Activated CD8-positive, alpha-beta memory T cell treated with anti-CD3 and anti-CD28 coated beads, Interleukin-2, amount 50 U/mL, for 4 hours (primary cell): ENCODE measurements around the gene CMTM6.
"Not testable (repeated sequence)": the region's sequence is repeated elsewhere in the genome, so short reads cannot be mapped to it uniquely, and the experiment has no call there.

Source experiments
- DNase-seq: peaks from one replicate; pipeline ENCODE4 v3.0.0-alpha.2; 2020

Gene CMTM6

GRCh38 chr3:32440611-32441350, 61.9 kb downstream of the CMTM6 start:
- DNase-seq: no peak

GRCh38 chr3:32439421-32439820, 63.2 kb downstream of the CMTM6 start:
- DNase-seq: not testable (repeated sequence)

- DNase-seq: no peak
These were observed 63.9 kb downstream of the CMTM6 start for GRCh38 chr3:32438596-32439344.

GRCh38 chr3:32437896-32438295, 64.8 kb downstream of the CMTM6 start:
- no peak for DNase-seq

GRCh38 chr3:32436816-32437189, 65.8 kb downstream of the CMTM6 start:
- no peak for DNase-seq

GRCh38 chr3:32435911-32436815, 66.5 kb downstream of the CMTM6 start:
- DNase-seq: no peak

- no peak for DNase-seq
These were observed 68.4 kb downstream of the CMTM6 start for GRCh38 chr3:32434206-32434605.

DNA sequence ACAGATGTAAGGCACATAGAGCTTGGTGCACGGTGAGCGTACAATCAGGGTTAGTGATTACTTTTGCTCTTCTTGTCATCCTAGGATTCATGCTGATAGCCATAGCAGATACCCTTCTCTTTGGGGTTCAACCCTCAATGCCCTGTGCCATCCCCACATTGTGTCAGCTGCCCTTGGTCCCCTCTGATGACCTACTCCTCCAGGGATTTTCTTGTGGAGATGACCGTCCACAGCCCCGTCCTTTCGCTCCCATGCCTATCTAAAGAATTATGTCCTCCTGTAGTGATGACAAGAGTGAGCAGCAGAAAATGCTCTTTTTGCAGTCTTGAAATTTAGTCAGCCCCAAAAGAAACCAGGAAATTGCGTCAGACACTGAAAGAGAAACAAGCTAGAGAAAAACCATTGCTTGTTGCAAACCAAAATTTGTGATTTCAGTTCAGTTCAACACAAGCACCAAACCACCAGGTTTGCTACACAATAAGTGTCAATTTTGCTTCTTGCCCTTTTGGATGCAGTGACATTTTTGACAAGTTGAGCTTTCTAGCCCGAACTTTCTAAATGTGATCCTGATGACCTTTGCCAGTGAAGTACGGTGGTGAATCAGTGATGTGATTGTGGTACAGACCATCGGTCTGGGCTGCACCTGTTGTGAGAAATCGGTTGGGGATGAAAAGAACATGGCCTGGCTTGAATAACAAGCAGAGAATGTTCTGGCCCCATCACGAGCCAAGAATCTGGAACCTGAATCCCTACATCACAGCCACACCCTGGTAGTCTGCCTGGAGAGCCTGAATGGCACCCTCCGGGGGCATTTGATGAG, 69.7 kb downstream of the CMTM6 start:
- DNase-seq: peak; percentile 27

- no peak for DNase-seq
These were observed 70.5 kb downstream of the CMTM6 start for GRCh38 chr3:32432045-32432710.

DNA sequence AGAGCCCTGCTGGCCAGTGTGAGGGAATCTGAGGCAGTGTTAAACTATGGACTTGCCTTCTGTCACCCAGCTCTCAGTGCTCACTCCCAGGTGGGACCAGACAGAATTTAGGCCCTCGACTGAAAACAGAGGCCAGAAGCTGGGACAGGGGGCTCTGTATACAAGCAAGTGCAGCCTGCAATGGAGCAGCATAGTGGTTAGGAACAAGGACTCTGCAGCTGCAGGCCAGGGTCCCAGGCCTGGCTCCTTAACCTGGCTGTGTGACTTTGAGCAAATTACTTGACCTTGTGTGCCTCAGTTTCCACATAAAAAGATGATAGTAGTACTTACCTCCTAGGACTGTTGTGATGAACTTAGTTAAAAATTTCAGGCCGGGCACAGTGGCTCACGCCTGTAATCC, 71.2 kb downstream of the CMTM6 start:
- DNase-seq: no peak
